Skeletal muscle tissue (tissue), 4 donors: ENCODE measurements around the gene BHLHA15. TPM values are rescaled to one million over a fixed set of nuclear protein-coding genes. Genes with fewer than 3 reads are reported as not detected.

Experiments
- H3K27ac ChIP-seq: one replicate; pipeline ENCODE4 v1.7.0; 2013; ENCODE audit warnings: mild to moderate bottlenecking, low read depth, low read length, inconsistent platforms
- H3K27me3 ChIP-seq, 3 donors: one replicate each; pipeline ENCODE4 v1.7.0; 2013; ENCODE audit warnings: low read length in 3 of 3; ENCODE audit not compliant: control insufficient read depth in 3 of 3, insufficient read depth in 3 of 3
- H3K36me3 ChIP-seq, 3 donors: one replicate each; pipeline ENCODE4 v1.7.0; 2013; ENCODE audit warnings: low read length in 3 of 3; ENCODE audit not compliant: control insufficient read depth in 3 of 3, insufficient read depth in 3 of 3
- H3K4me1 ChIP-seq, 3 donors: one replicate each; pipeline ENCODE4 v1.7.0; 2013; ENCODE audit warnings: low read length in 3 of 3, mild to moderate bottlenecking in 3 of 3; ENCODE audit not compliant: control insufficient read depth in 3 of 3, insufficient read depth in 3 of 3
- H3K4me3 ChIP-seq, 3 donors: one replicate each; pipeline ENCODE4 v1.7.0; 2013; ENCODE audit warnings: low read length in 3 of 3
- H3K9ac ChIP-seq, 3 donors: one replicate each; pipeline ENCODE4 v1.7.0; 2013; ENCODE audit warnings: low read length in 3 of 3, mild to moderate bottlenecking in 3 of 3, moderate library complexity in 2 of 3, low read depth in 1 of 3
- H3K9me3 ChIP-seq, 3 donors: one replicate each; pipeline ENCODE4 v1.7.0; 2013; ENCODE audit warnings: low read length in 3 of 3; ENCODE audit not compliant: control insufficient read depth in 3 of 3
- total RNA-seq: library from RNA; depleted of rRNA; stranded (reverse); fragments of >200 nt; gene quantifications from one replicate; pipeline ENCODE4 v1.2.3, GENCODE V29; 2014
- donor health status: Osteomylitis.

Gene BHLHA15
- total RNA-seq, 1 donor from 2014 or later = not detected

GRCh38 chr7:98224701-98225181 lies 13.5 kb downstream of the BHLHA15 start:
- no peak overlapping the region for H3K4me3 ChIP-seq
- no peak overlapping the region for H3K27ac ChIP-seq
- no peaks in the 10 kb centered on the region for H3K9me3 ChIP-seq
- peaks cover 6 to 10% (median 8%) of the 10 kb centered on the region in 3 donors for H3K4me1 ChIP-seq
- H3K27me3 ChIP-seq = no peaks in the 10 kb centered on the region
- H3K36me3 ChIP-seq = peaks cover 22 to 28% (median 26%) of the 10 kb centered on the region in 3 donors
- no peak overlapping the region for H3K9ac ChIP-seq

- Histone ChIP-seq H3K9ac (no peak overlapping the region), H3K4me1 (peaks cover 6 to 10% (median 8%) of the 10 kb centered on the region in 3 donors), H3K4me3 (no peak overlapping the region), H3K27me3 (no peaks in the 10 kb centered on the region), H3K36me3 (peaks cover 22 to 28% (median 26%) of the 10 kb centered on the region in 3 donors), H3K9me3 (no peaks in the 10 kb centered on the region), H3K27ac (no peak overlapping the region)
Observed at GRCh38 chr7:98225913-98226614, 14.8 kb downstream of the BHLHA15 start.

- Histone ChIP-seq H3K36me3 (peaks cover 17 to 22% (median 18%) of the 10 kb centered on the region in 3 donors), H3K9me3 (no peaks in the 10 kb centered on the region), H3K4me3 (no peak overlapping the region), H3K4me1 (peaks cover 6 to 10% (median 8%) of the 10 kb centered on the region in 3 donors), H3K9ac (no peak overlapping the region), H3K27ac (no peak overlapping the region), H3K27me3 (no peaks in the 10 kb centered on the region)
Observed at GRCh38 chr7:98227939-98228338, 16.7 kb downstream of the BHLHA15 start.

- Histone ChIP-seq H3K36me3 (peaks cover 17 to 22% (median 19%) of the 10 kb centered on the region in 3 donors), H3K9ac (peak overlapping the region in 1 of 3 donors; percentile 68), H3K9me3 (no peaks in the 10 kb centered on the region), H3K27me3 (no peaks in the 10 kb centered on the region), H3K4me3 (no peak overlapping the region), H3K4me1 (peaks cover 6 to 10% (median 8%) of the 10 kb centered on the region in 3 donors), H3K27ac (no peak overlapping the region)
Observed at GRCh38 chr7:98228801-98229200, 17.6 kb downstream of the BHLHA15 start.

- Histone ChIP-seq H3K4me1 (peaks cover 6 to 10% (median 8%) of the 10 kb centered on the region in 3 donors), H3K4me3 (peak overlapping the region in 1 of 3 donors; percentile 49), H3K9ac (peak overlapping the region in 1 of 3 donors; percentile 68), H3K27ac (peak overlapping the region; percentile 23), H3K36me3 (peaks cover 17 to 21% (median 17%) of the 10 kb centered on the region in 3 donors), H3K27me3 (no peaks in the 10 kb centered on the region), H3K9me3 (no peaks in the 10 kb centered on the region)
Observed at GRCh38 chr7:98229441-98229840, 18.2 kb downstream of the BHLHA15 start.

GRCh38 chr7:98229991-98230745 lies 18.9 kb downstream of the BHLHA15 start:
- Histone ChIP-seq H3K27ac (peak overlapping the region; percentile 23), H3K4me3 (no peak overlapping the region), H3K4me1 (peaks cover 6 to 10% (median 8%) of the 10 kb centered on the region in 3 donors), H3K27me3 (no peaks in the 10 kb centered on the region), H3K36me3 (peaks cover 16 to 20% (median 17%) of the 10 kb centered on the region in 3 donors), H3K9ac (peak overlapping the region in 1 of 3 donors; percentile 68), H3K9me3 (no peaks in the 10 kb centered on the region)

GRCh38 chr7:98230746-98231471 lies 19.7 kb downstream of the BHLHA15 start:
- H3K36me3 ChIP-seq = peaks cover 12 to 16% (median 14%) of the 10 kb centered on the region in 3 donors
- peaks cover 6 to 10% (median 8%) of the 10 kb centered on the region in 3 donors for H3K4me1 ChIP-seq
- H3K9me3 ChIP-seq = no peaks in the 10 kb centered on the region
- H3K9ac ChIP-seq = no peak overlapping the region
- no peaks in the 10 kb centered on the region for H3K27me3 ChIP-seq
- H3K4me3 ChIP-seq = no peak overlapping the region
- H3K27ac ChIP-seq = no peak overlapping the region

GRCh38 chr7:98231493-98232262 lies 20.4 kb downstream of the BHLHA15 start:
- Histone ChIP-seq H3K4me1 (peaks cover 6 to 10% (median 8%) of the 10 kb centered on the region in 3 donors), H3K27me3 (no peaks in the 10 kb centered on the region), H3K9ac (no peak overlapping the region), H3K4me3 (no peak overlapping the region), H3K27ac (no peak overlapping the region), H3K9me3 (no peaks in the 10 kb centered on the region), H3K36me3 (peaks cover 10 to 16% (median 10%) of the 10 kb centered on the region in 3 donors)

- no peaks in the 10 kb centered on the region for H3K9me3 ChIP-seq
- no peaks in the 10 kb centered on the region for H3K27me3 ChIP-seq
- H3K4me3 ChIP-seq = no peak overlapping the region
- H3K27ac ChIP-seq = no peak overlapping the region
- H3K9ac ChIP-seq = no peak overlapping the region
- peaks cover 10 to 20% (median 10%) of the 10 kb centered on the region in 3 donors for H3K36me3 ChIP-seq
- H3K4me1 ChIP-seq = peaks cover 6 to 10% (median 8%) of the 10 kb centered on the region in 3 donors
Observed at GRCh38 chr7:98232263-98232585, 21.0 kb downstream of the BHLHA15 start.
